GM18951 (cell line): ENCODE results near the gene RNASE8.

Source experiments
- POLR2A ChIP-seq: IDR thresholded peaks from 4 replicates; pipeline ENCODE4 v1.6.1; 2011; ENCODE audit warnings: mild to moderate bottlenecking; ENCODE audit not compliant: insufficient read length, insufficient read depth; ENCODE audit errors: extremely low read depth
- in situ Hi-C: fragments of 300-500 bp; cut with MboI; formaldehyde crosslinking; loops from one replicate; pipeline ENCODE4 v1.12.0; 2022; ENCODE audit warnings: low sequenced_read_pairs, mixed read lengths, inconsistent platforms; ENCODE audit not compliant: unreplicated experiment

Gene RNASE8

GRCh38 chr14:21091821-21092272 lies 34.2 kb downstream of the RNASE8 start:
- in situ Hi-C loops, result no loop called here
- TF ChIP-seq POLR2A, result no peak

GRCh38 chr14:21092273-21093011 lies 34.8 kb downstream of the RNASE8 start:
- in situ Hi-C loops, result no loop called here
- no peak for TF ChIP-seq POLR2A

- in situ Hi-C loops, result no loop called here
- no peak for TF ChIP-seq POLR2A
These were observed 35.4 kb downstream of the RNASE8 start for GRCh38 chr14:21093018-21093417.

- in situ Hi-C loops, result no loop called here
- no peak for TF ChIP-seq POLR2A
These were observed 36.4 kb downstream of the RNASE8 start for GRCh38 chr14:21093769-21094681.

GRCh38 chr14:21095430-21096205 lies 38.0 kb downstream of the RNASE8 start:
- no peak for TF ChIP-seq POLR2A
- in situ Hi-C loops, result no loop called here

GRCh38 chr14:21096438-21096837 lies 38.8 kb downstream of the RNASE8 start:
- TF ChIP-seq POLR2A, result no peak
- in situ Hi-C loops, result no loop called here

- in situ Hi-C loops, result no loop called here
- TF ChIP-seq POLR2A, result no peak
These were observed 39.5 kb downstream of the RNASE8 start for GRCh38 chr14:21096978-21097635.

GRCh38 chr14:21097636-21098075 lies 40.0 kb downstream of the RNASE8 start:
- no peak for TF ChIP-seq POLR2A
- in situ Hi-C loops, result no loop called here

GRCh38 chr14:21098076-21098891 lies 40.7 kb downstream of the RNASE8 start, which contains the start of gene ZNF219:
ZNF219 (minus strand) TSS chr14:21098655; CDS start chr14:21093591, 5,064 bp downstream.
- in situ Hi-C loops, result no loop called here
- no peak for TF ChIP-seq POLR2A

GRCh38 chr14:21098892-21099595 lies 41.4 kb downstream of the RNASE8 start:
- no peak for TF ChIP-seq POLR2A
- in situ Hi-C loops, result no loop called here

GRCh38 chr14:21099596-21099985 lies 42.0 kb downstream of the RNASE8 start:
- no peak for TF ChIP-seq POLR2A
- in situ Hi-C loops, result no loop called here
